Keratinocyte (primary cell): ENCODE results near the gene ELOA. TPM values are rescaled to one million over a fixed set of nuclear protein-coding genes. Genes with fewer than 3 reads are reported as not detected.

Experiments used
- DNase-seq: peaks from one replicate; pipeline ENCODE4 v3.0.0-alpha.2; 2011; ENCODE audit warnings: low read depth, missing footprints, low spot score
- FAIRE-seq: peaks from 2 replicates; lab custom pipeline; 2011; peaks lifted over from hg19 to GRCh38; lab: Jason Lieb, UNC
- H2AFZ ChIP-seq: 2 replicates; pipeline ENCODE4 v1.6.0; 2012; ENCODE audit warnings: low read length, control low read depth, inconsistent platforms; ENCODE audit not compliant: control insufficient read depth
- H3K27ac ChIP-seq: 2 replicates; pipeline ENCODE4 v1.5.1; 2011; ENCODE audit warnings: low read length; ENCODE audit not compliant: control insufficient read depth, insufficient read depth
- H3K27me3 ChIP-seq: 3 replicates; pipeline ENCODE4 v1.6.0; 2011; ENCODE audit warnings: low read length; ENCODE audit not compliant: control insufficient read depth, insufficient read depth; ENCODE audit errors: extremely low read depth
- H3K36me3 ChIP-seq, 2 experiments: 2 replicates in 1 of 2; 3 replicates in 1 of 2; pipeline ENCODE4 v1.5.1; 2011; ENCODE audit warnings: low read length in 2 of 2, mild to moderate bottlenecking in 1 of 2; ENCODE audit not compliant: control insufficient read depth in 2 of 2, insufficient read depth in 2 of 2; ENCODE audit errors: extremely low read depth in 1 of 2
- H3K4me1 ChIP-seq: 3 replicates; pipeline ENCODE4 v1.5.1; 2011; ENCODE audit warnings: low read length; ENCODE audit not compliant: control insufficient read depth, insufficient read depth; ENCODE audit errors: extremely low read depth
- H3K4me2 ChIP-seq: 3 replicates; pipeline ENCODE4 v1.6.0; 2011; ENCODE audit warnings: low read depth, low read length; ENCODE audit not compliant: control insufficient read depth, insufficient read depth; ENCODE audit errors: extremely low read depth
- H3K4me3 ChIP-seq, 3 experiments: fragments of 200-600 bp in 1 of 3; sonication (generic) in 1 of 3; 2 replicates in 2 of 3; 3 replicates in 1 of 3; pipeline ENCODE4 v1.5.1; 2011 to 2016; ENCODE audit warnings: low read length in 3 of 3, mild to moderate bottlenecking in 3 of 3, control low read depth in 2 of 3, inconsistent platforms in 1 of 3, low read depth in 1 of 3, mixed read lengths in 1 of 3, mixed run types in 1 of 3, moderate library complexity in 1 of 3; ENCODE audit not compliant: control insufficient read depth in 2 of 3, insufficient read depth in 2 of 3; ENCODE audit errors: extremely low read depth in 1 of 3
- H3K79me2 ChIP-seq: 2 replicates; pipeline ENCODE4 v1.6.0; 2012; ENCODE audit warnings: low read length; ENCODE audit not compliant: control insufficient read depth, insufficient read depth
- H3K9ac ChIP-seq: 3 replicates; pipeline ENCODE4 v1.6.0; 2011; ENCODE audit warnings: low read length; ENCODE audit not compliant: control insufficient read depth, insufficient read depth; ENCODE audit errors: extremely low read depth
- H3K9me1 ChIP-seq: 3 replicates; pipeline ENCODE4 v1.6.0; 2011; ENCODE audit warnings: low read length; ENCODE audit not compliant: control insufficient read depth, insufficient read depth; ENCODE audit errors: extremely low read depth
- H3K9me3 ChIP-seq: 2 replicates; pipeline ENCODE4 v1.5.1; 2012; ENCODE audit warnings: low read depth, low read length; ENCODE audit not compliant: control insufficient read depth
- H4K20me1 ChIP-seq: 3 replicates; pipeline ENCODE4 v1.6.0; 2011; ENCODE audit warnings: low read length; ENCODE audit not compliant: control insufficient read depth, insufficient read depth; ENCODE audit errors: extremely low read depth
- EZH2 ChIP-seq: IDR thresholded peaks from one replicate; pipeline ENCODE4 v1.6.1; 2012; ENCODE audit warnings: inconsistent platforms, mild to moderate bottlenecking, low read length, moderate library complexity
- dilution Hi-C: fragments of 300-500 bp; cut with MboI; formaldehyde crosslinking; loops from one replicate; pipeline ENCODE4 v1.7.0; 2020; ENCODE audit warnings: low sequenced_read_pairs; ENCODE audit not compliant: extremely low pct_ligation_motif_present
- polyA plus RNA-seq, 5 experiments: library from polyadenylated mRNA; depleted of rRNA in 3 of 5; stranded (reverse) in 3 of 5; stranded (forward) in 1 of 5; unstranded in 1 of 5; fragments of >200 nt; gene quantifications; 1 replicate in 1 of 5; 2 replicates in 3 of 5; 3 replicates in 1 of 5; pipeline versions ENCODE4 v1.2.1 to v1.2.3, GENCODE V29; 2011 to 2012; ENCODE audit warnings: missing spikeins in 2 of 5, low read depth in 1 of 5, low replicate concordance in 1 of 5
- TF ChIP-seq, protein P1 (sequence below), 3 experiments: IDR thresholded peaks in 1 of 3; conservative IDR thresholded peaks in 1 of 3; optimal IDR thresholded peaks in 1 of 3; 2 replicates in 2 of 3; 3 replicates in 1 of 3; pipeline versions ENCODE3 to v1.5.1; 2011; ENCODE audit warnings: low read length in 3 of 3, mild to moderate bottlenecking in 3 of 3, moderate library complexity in 2 of 3, control low read depth in 1 of 3, inconsistent platforms in 1 of 3; ENCODE audit not compliant: insufficient read depth in 2 of 3; ENCODE audit errors: extremely low read depth in 1 of 3

ELOA gene
- polyA plus RNA-seq, 1 donor (not counting 4 experiments of a cell fraction or from before 2014, with no cell fraction given): 31.8 TPM

DNA sequence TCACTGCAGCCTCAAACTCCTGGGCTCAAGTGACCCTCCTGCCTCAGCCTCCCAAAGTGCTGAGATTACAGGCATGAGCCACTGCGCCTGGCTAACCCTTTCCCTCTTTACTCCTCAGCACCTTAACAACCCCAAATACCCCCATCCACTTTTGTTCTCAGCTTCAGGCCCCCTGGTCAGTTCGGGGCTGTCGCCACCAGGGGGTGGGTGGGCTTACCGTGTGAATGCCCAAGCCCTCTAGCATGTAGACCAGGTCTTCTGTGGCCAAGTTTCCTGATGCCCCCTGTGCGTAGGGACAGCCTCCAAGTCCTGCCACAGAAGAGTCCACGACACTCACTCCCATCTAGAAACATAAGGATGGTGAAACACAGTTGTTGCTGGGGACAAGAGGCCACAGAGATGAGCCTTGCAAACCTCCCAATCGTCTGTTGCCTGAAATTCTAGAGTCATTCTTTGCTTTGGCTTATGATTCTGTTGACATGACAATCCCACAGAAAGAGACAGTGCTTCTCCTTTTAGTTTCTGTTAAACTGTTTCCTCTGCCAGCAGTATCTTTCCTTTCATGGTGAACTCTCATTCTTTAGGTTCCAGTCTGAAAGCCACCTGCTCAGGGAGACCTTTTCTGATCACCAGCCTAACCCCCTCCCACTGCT lies 61.0 kb downstream of the ELOA start:
- H3K9me1 ChIP-seq: no peaks in the 10 kb centered on the region
- no peak overlapping the region for H3K4me3 ChIP-seq
- H2AFZ ChIP-seq: no peak overlapping the region
- FAIRE-seq: no peak
- H4K20me1 ChIP-seq: no peaks in the 10 kb centered on the region
- no peak for DNase-seq
- TF ChIP-seq, protein P1, sequence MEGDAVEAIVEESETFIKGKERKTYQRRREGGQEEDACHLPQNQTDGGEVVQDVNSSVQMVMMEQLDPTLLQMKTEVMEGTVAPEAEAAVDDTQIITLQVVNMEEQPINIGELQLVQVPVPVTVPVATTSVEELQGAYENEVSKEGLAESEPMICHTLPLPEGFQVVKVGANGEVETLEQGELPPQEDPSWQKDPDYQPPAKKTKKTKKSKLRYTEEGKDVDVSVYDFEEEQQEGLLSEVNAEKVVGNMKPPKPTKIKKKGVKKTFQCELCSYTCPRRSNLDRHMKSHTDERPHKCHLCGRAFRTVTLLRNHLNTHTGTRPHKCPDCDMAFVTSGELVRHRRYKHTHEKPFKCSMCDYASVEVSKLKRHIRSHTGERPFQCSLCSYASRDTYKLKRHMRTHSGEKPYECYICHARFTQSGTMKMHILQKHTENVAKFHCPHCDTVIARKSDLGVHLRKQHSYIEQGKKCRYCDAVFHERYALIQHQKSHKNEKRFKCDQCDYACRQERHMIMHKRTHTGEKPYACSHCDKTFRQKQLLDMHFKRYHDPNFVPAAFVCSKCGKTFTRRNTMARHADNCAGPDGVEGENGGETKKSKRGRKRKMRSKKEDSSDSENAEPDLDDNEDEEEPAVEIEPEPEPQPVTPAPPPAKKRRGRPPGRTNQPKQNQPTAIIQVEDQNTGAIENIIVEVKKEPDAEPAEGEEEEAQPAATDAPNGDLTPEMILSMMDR (optimal IDR thresholded peaks at IDR 0.05 in 1 of 3, IDR thresholded peaks at IDR 0.05 in 1 of 3, conservative IDR thresholded peaks at IDR 0.05 in 1 of 3; ENCODE audit: extremely low read depth in 1 of 3, insufficient read depth in 2 of 3, low read length in 3 of 3): no peak
- no peak for TF ChIP-seq EZH2
- H3K9me3 ChIP-seq: no peaks in the 10 kb centered on the region
- peaks cover 1% of the 10 kb centered on the region for H3K79me2 ChIP-seq
- H3K27ac ChIP-seq: no peak overlapping the region
- peaks cover 6% of the 10 kb centered on the region for H3K4me1 ChIP-seq
- no peak overlapping the region for H3K4me2 ChIP-seq
- dilution Hi-C loops: no loop called here
- H3K9ac ChIP-seq: no peak overlapping the region
- peaks cover 0 to 6% of the 10 kb centered on the region in 2 experiments for H3K36me3 ChIP-seq
- H3K27me3 ChIP-seq: no peaks in the 10 kb centered on the region

DNA sequence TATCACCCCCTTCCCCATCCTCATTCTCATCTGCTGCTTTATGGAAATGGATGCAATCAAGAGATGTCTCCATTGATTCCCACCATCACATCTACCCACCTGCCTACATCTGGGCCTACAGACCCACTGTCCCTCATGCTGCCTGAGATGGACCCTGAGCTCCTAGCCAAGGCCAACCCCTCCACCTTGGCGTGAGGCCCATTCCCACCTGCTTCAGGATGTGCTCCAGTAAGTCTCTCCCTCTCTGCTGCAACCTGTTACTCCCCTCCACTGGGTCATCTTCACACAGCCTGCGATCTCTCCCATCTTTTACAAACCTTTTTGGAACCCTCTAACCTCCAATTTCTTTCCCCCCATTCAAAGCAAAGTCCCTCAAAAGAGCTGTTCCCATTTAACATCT lies 61.8 kb downstream of the ELOA start:
- DNase-seq: no peak
- H3K27me3 ChIP-seq: no peaks in the 10 kb centered on the region
- H3K4me1 ChIP-seq: peaks cover 3% of the 10 kb centered on the region
- H3K27ac ChIP-seq: no peak overlapping the region
- H3K4me3 ChIP-seq: no peak overlapping the region
- H3K4me2 ChIP-seq: no peak overlapping the region
- no peak overlapping the region for H3K9ac ChIP-seq
- peaks cover 1% of the 10 kb centered on the region for H3K79me2 ChIP-seq
- H3K9me1 ChIP-seq: no peaks in the 10 kb centered on the region
- no peak for FAIRE-seq
- no peaks in the 10 kb centered on the region for H3K9me3 ChIP-seq
- H4K20me1 ChIP-seq: no peaks in the 10 kb centered on the region
- no peak overlapping the region for H2AFZ ChIP-seq
- peaks cover 0 to 6% of the 10 kb centered on the region in 2 experiments for H3K36me3 ChIP-seq
- dilution Hi-C loops: no loop called here
- TF ChIP-seq, protein P1 (optimal IDR thresholded peaks at IDR 0.05 in 1 of 3, IDR thresholded peaks at IDR 0.05 in 1 of 3, conservative IDR thresholded peaks at IDR 0.05 in 1 of 3; ENCODE audit: extremely low read depth in 1 of 3, insufficient read depth in 2 of 3, low read length in 3 of 3): no peak
- no peak for TF ChIP-seq EZH2
